GM12878 (cell line): ENCODE results near the gene FKBP1B.

Experiments used
- ATF3 ChIP-seq: IDR thresholded peaks from 2 replicates; pipeline ENCODE4 v1.6.1; 2011; ENCODE audit warnings: low read depth, mild to moderate bottlenecking, low read length, moderate library complexity, borderline replicate concordance; ENCODE audit errors: extremely low read depth
- EZH2 ChIP-seq: IDR thresholded peaks from 2 replicates; pipeline ENCODE4 v1.6.1; 2012; ENCODE audit warnings: low read depth, mild to moderate bottlenecking, control low read depth, inconsistent platforms, low read length, borderline replicate concordance; ENCODE audit not compliant: control insufficient read depth
- HDAC6 ChIP-seq: fragments of 200-600 bp; sonication (generic); IDR thresholded peaks from one replicate; pipeline ENCODE4 v1.8.0; 2017; ENCODE audit warnings: antibody characterized with exemption; ENCODE audit not compliant: unreplicated experiment
- NR2C1 ChIP-seq: fragments of 450-650 bp; IDR thresholded peaks from 2 replicates; pipeline ENCODE4 v1.6.1; 2017; ENCODE audit warnings: antibody characterized with exemption, mild to moderate bottlenecking, moderate library complexity
- POLR2A ChIP-seq: IDR thresholded peaks from 2 replicates; pipeline ENCODE4 v1.6.1; 2011; ENCODE audit warnings: low read depth, mild to moderate bottlenecking, low read length
- POLR2AphosphoS5 ChIP-seq: IDR thresholded peaks from 2 replicates; pipeline ENCODE4 v1.6.1; 2011; ENCODE audit warnings: mild to moderate bottlenecking, low read length, inconsistent platforms
- RAD51 ChIP-seq: fragments of 450-650 bp; IDR thresholded peaks from 2 replicates; pipeline ENCODE4 v1.6.1; 2016; ENCODE audit warnings: moderate library complexity, mild to moderate bottlenecking, inconsistent platforms
- RFX5 ChIP-seq: IDR thresholded peaks from 2 replicates; pipeline ENCODE4 v1.6.1; 2011; ENCODE audit warnings: low read depth, low read length, improper control_type of control experiment
- SUZ12 ChIP-seq: fragments of 200-600 bp; sonication (generic); IDR thresholded peaks from one replicate; pipeline ENCODE4 v1.6.1; 2018; ENCODE audit warnings: antibody characterized with exemption, mild to moderate bottlenecking; ENCODE audit not compliant: unreplicated experiment
- TCF7 ChIP-seq: IDR thresholded peaks from 2 replicates; pipeline ENCODE4 v1.6.1; 2014; ENCODE audit warnings: antibody characterized with exemption, borderline replicate concordance
- TF ChIP-seq, protein P1 (sequence below), 3 experiments: IDR thresholded peaks in 2 of 3; conservative IDR thresholded peaks in 1 of 3; 2 replicates each; pipeline ENCODE4 v1.5.1; 2011; ENCODE audit warnings: low read depth in 3 of 3, low read length in 3 of 3, mild to moderate bottlenecking in 3 of 3, control low read depth in 2 of 3, moderate library complexity in 2 of 3, inconsistent platforms in 1 of 3, mixed read lengths in 1 of 3; ENCODE audit not compliant: control insufficient read depth in 2 of 3, insufficient read depth in 1 of 3; ENCODE audit errors: extremely low read depth in 1 of 3

GRCh38 chr2:24072259-24072658 is 22.7 kb downstream of the FKBP1B start:
- TF ChIP-seq, protein P1, sequence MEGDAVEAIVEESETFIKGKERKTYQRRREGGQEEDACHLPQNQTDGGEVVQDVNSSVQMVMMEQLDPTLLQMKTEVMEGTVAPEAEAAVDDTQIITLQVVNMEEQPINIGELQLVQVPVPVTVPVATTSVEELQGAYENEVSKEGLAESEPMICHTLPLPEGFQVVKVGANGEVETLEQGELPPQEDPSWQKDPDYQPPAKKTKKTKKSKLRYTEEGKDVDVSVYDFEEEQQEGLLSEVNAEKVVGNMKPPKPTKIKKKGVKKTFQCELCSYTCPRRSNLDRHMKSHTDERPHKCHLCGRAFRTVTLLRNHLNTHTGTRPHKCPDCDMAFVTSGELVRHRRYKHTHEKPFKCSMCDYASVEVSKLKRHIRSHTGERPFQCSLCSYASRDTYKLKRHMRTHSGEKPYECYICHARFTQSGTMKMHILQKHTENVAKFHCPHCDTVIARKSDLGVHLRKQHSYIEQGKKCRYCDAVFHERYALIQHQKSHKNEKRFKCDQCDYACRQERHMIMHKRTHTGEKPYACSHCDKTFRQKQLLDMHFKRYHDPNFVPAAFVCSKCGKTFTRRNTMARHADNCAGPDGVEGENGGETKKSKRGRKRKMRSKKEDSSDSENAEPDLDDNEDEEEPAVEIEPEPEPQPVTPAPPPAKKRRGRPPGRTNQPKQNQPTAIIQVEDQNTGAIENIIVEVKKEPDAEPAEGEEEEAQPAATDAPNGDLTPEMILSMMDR (IDR thresholded peaks at IDR 0.05 in 2 of 3, conservative IDR thresholded peaks at IDR 0.05 in 1 of 3; ENCODE audit: control insufficient read depth in 2 of 3, extremely low read depth in 1 of 3, insufficient read depth in 1 of 3, low read depth in 3 of 3, low read length in 3 of 3) = no peak
- TF ChIP-seq RFX5 (no peak), RAD51 (no peak), POLR2A (no peak), POLR2AphosphoS5 (no peak), EZH2 (no peak), TCF7 (no peak), ATF3 (no peak), SUZ12 (no peak), NR2C1 (no peak), HDAC6 (no peak)
